ENCODE results near the gene MYO9B.

GRCh38 chr19:17159466-17160393 lies 84.2 kb downstream of the MYO9B start:
- TF ChIP-seq CTCF (IDR thresholded peaks at IDR 0.05; ENCODE audit: borderline replicate concordance, extremely low read depth, low read length, poor library complexity, severe bottlenecking): no peak
- no peak for TF ChIP-seq EZH2 (IDR thresholded peaks at IDR 0.05; ENCODE audit: borderline replicate concordance, low read depth, low read length, severe bottlenecking)

All from DND-41 (cell line).